ENCODE results near the gene SH3PXD2A. TPM values are rescaled to one million over a fixed set of nuclear protein-coding genes. Genes with fewer than 3 reads are reported as not detected.
A peak's percentile ranks its signal among the peaks of the same experiment; 100 is the strongest.

SH3PXD2A gene
- total RNA-seq, 1 donor from 2014 or later: 166 TPM

GRCh38 chr10:103658049-103658577 lies 197.3 kb downstream of the SH3PXD2A start:
- peak; percentile 4 for ATAC-seq
- intact Hi-C loops (cut with DNase I): no loop called here

GRCh38 chr10:103657061-103657591 lies 198.2 kb downstream of the SH3PXD2A start:
- ATAC-seq (no peak), DNase-seq (ENCODE audit: low spot score) (no peak)
- intact Hi-C loops (cut with DNase I): no loop called here

More at GRCh38 chr10:103658049-103658577, 197.3 kb downstream of the SH3PXD2A start:
- DNase-seq (ENCODE audit: low spot score): no peak

- intact Hi-C loops (cut with DNase I): no loop called here
- ATAC-seq (no peak), DNase-seq (ENCODE audit: low spot score) (no peak)
Measured at GRCh38 chr10:103654925-103655324, 200.5 kb downstream of the SH3PXD2A start.

- ATAC-seq: no peak
- intact Hi-C loops (cut with DNase I): no loop called here
- DNase-seq (ENCODE audit: low spot score): no peak
Measured at GRCh38 chr10:103653581-103654037, 201.8 kb downstream of the SH3PXD2A start.

GRCh38 chr10:103652599-103653281 lies 202.6 kb downstream of the SH3PXD2A start:
- intact Hi-C loops (cut with DNase I): no loop called here
- DNase-seq (ENCODE audit: low spot score): no peak
- peak; percentile 27 for ATAC-seq

- intact Hi-C loops (cut with DNase I): no loop called here
- peak; percentile 49 for ATAC-seq
- DNase-seq (ENCODE audit: low spot score): no peak
Measured at GRCh38 chr10:103651783-103652476, 203.4 kb downstream of the SH3PXD2A start.

GRCh38 chr10:103651333-103651732 lies 204.0 kb downstream of the SH3PXD2A start:
- intact Hi-C loops (cut with DNase I): no loop called here
- DNase-seq (ENCODE audit: low spot score) (no peak), ATAC-seq (no peak)

- ATAC-seq: peak; percentile 41
- DNase-seq (ENCODE audit: low spot score): no peak
- intact Hi-C loops (cut with DNase I): no loop called here
Measured at GRCh38 chr10:103649654-103650423, 205.5 kb downstream of the SH3PXD2A start.

- DNase-seq (ENCODE audit: low spot score): no peak
- peak; percentile 18 for ATAC-seq
- intact Hi-C loops (cut with DNase I): no loop called here
Measured at GRCh38 chr10:103648636-103649532, 206.5 kb downstream of the SH3PXD2A start.

GRCh38 chr10:103648251-103648635 lies 207.1 kb downstream of the SH3PXD2A start:
- intact Hi-C loops (cut with DNase I): no loop called here
- DNase-seq (ENCODE audit: low spot score) (no peak), ATAC-seq (peak; percentile 1)

GRCh38 chr10:103646304-103646703 lies 209.1 kb downstream of the SH3PXD2A start:
- intact Hi-C loops (cut with DNase I): no loop called here
- ATAC-seq: no peak
- DNase-seq (ENCODE audit: low spot score): no peak

GRCh38 chr10:103645141-103646054 lies 210.0 kb downstream of the SH3PXD2A start:
- DNase-seq (ENCODE audit: low spot score): no peak
- intact Hi-C loops (cut with DNase I): no loop called here
- peak; percentile 18 for ATAC-seq

GRCh38 chr10:103643381-103643780 lies 212.0 kb downstream of the SH3PXD2A start:
- intact Hi-C loops (cut with DNase I): no loop called here
- DNase-seq (ENCODE audit: low spot score) (no peak), ATAC-seq (no peak)

GRCh38 chr10:103641326-103641725 lies 214.1 kb downstream of the SH3PXD2A start:
- DNase-seq (ENCODE audit: low spot score) (no peak), ATAC-seq (no peak)
- intact Hi-C loops (cut with DNase I): no loop called here

- DNase-seq (ENCODE audit: low spot score) (no peak), ATAC-seq (no peak)
- intact Hi-C loops (cut with DNase I): no loop called here
Measured at GRCh38 chr10:103640436-103641181, 214.8 kb downstream of the SH3PXD2A start.

- intact Hi-C loops (cut with DNase I): no loop called here
Measured at GRCh38 chr10:103638948-103639347, 216.4 kb downstream of the SH3PXD2A start.

More at GRCh38 chr10:103638948-103639347, 216.4 kb downstream of the SH3PXD2A start:
- DNase-seq (ENCODE audit: low spot score) (no peak), ATAC-seq (no peak)

All from sciatic nerve (tissue), 2 donors.